Suppressor macrophage treated with lipopolysaccharide for 4 hours (primary cell): ENCODE results near the gene ANGPTL2.

Source experiments
- DNase-seq: peaks from one replicate; pipeline ENCODE4 v3.0.0-alpha.2; 2020

Gene ANGPTL2

DNA sequence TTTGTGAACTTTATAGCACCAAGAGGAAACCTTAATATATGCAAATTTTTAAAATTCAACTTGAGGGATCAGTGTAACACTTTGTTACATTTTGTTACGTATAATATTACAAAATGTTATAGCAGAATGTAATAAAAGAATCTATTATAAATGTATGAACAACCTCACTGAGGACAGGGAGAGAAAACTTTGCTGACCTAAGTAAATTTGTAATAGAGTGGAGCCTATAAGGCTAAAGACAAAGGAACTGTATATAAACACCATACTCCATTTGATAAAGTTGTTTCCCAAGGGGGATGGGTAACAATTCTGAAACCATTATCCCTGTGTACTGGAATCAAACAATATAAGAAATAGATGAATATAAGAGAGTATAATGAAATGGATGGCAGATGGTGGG, 77.3 kb downstream of the ANGPTL2 start:
- no peak for DNase-seq

DNA sequence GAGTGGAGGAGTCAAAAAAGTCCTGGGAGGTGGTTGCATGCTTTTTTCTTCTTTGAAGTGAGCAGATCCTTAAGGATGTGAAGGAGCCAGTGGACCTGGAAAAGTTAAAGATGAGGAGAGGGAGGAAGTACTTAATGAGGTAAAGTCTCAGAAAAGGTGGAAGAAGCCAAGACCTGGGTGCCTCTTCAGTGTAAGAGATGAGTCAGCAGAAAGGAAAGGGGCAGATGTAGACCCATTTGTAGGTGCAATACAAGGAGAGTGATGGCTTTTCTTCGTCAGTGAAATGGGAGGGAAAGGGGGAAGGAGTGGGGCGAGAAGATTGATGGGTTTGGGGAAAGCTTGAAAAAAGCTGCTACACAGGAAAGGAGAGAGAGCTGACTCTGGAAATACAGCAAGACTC, 82.9 kb downstream of the ANGPTL2 start:
- no peak for DNase-seq

DNA sequence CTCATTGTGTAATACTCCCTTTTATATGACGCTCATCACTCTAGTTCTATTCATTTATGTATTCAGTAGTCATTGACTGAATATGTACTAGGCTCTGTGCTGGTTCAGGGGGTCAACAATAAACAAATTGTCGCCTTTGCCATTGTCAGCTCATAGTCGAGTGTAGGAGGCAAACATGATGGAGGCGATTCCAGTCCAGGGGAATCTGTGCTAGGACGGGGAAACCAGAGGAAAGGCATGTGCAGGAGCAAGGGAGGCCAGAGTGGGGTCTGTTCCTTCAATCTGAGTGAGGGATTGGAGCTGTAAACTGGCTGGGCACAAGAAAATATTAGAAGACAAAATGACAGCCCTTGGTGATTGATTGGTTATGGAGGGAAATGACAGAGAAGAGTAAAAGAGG, 83.9 kb downstream of the ANGPTL2 start:
- no peak for DNase-seq
